ENCODE data around the gene LDLRAD2. TPM values are rescaled to one million over a fixed set of nuclear protein-coding genes. Genes with fewer than 3 reads are reported as not detected.
A peak's percentile ranks its signal among the peaks of the same experiment; 100 is the strongest.

The LDLRAD2 gene
- total RNA-seq, 1 donor, result not detected

DNA sequence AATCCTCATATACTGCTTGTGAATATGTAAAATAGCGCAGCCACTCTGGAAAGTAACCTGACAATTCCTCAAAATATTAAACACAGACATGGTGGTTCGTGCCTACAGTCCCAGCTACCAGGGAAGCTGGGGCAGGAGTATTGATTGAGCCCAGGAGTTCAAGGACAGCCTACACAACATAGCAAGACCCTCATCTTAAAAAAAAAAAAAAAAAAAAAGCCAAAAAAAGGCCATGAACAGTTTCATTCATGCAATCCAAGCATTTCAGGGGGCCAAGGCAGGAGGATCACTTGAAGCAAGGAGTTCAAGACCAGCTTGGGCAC lies 33.7 kb upstream of the LDLRAD2 start:
- Histone ChIP-seq H3K36me3 (ENCODE audit: insufficient read depth, low read length) (no peaks in the 10 kb centered on the region), H2AFZ (ENCODE audit: low read length) (no peak overlapping the region), H4K20me1 (ENCODE audit: insufficient read depth, low read length) (peaks cover 42% of the 10 kb centered on the region), H3K9me3 (ENCODE audit: low read depth, low read length) (no peaks in the 10 kb centered on the region), H3K27me3 (ENCODE audit: insufficient read depth, low read length) (no peaks in the 10 kb centered on the region), H3K4me1 (ENCODE audit: insufficient read depth, low read length) (peaks cover 9% of the 10 kb centered on the region), H3K4me2 (ENCODE audit: insufficient read depth, low read length) (no peak overlapping the region), H3K79me2 (ENCODE audit: insufficient read depth, low read length) (peaks cover 91% of the 10 kb centered on the region), H3K27ac (ENCODE audit: low read depth, low read length) (no peak overlapping the region), H3K4me3 (ENCODE audit: insufficient read depth, low read length) (no peak overlapping the region)
- no peak for DNase-seq (ENCODE audit: insufficient read length, low spot score, missing footprints)
- TF ChIP-seq CTCF (IDR thresholded peaks at IDR 0.05; ENCODE audit: extremely low read depth, low read depth, low read length), result no peak

DNA sequence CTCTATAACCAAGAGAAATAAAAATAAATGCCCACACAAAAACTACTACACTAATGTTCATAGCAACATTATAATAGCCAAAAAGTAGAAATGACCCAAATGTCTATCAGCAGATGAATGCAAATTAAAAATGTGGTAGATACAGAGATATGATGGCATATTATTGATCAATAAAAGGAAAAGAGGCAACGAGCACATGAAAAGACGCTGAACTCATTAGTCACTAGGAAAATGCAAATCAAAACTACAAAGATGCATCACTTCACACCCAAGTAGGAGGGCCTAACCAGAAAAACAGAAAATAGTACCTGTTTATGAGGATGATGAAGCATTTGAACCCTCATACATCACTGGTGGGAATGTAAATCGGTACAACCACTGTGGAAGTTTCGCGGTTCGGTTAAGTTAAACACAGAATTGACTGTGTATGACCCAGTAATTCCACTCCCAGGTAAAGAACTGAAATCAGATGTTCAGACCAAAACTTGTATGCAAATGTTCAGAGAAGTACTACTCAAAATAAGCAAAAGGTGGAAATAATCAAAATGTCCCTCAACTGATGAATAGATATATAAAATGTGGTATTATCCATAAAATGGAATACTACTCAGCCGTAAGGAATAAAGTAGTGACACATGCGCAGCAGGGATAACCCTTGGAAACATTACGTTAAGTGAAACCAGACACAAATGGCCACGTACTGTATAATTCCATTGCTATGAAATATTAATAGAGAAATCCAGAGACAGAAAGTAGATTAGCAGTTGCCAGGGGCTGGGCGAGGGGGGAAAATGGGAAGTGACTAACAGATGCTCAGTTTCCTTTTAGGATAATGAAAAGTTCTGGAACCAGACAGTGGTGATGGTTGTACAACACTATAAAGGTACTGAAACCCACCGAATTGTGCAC lies 32.2 kb upstream of the LDLRAD2 start:
- Histone ChIP-seq H2AFZ (ENCODE audit: low read length) (no peak overlapping the region), H3K4me1 (ENCODE audit: insufficient read depth, low read length) (peaks cover 19% of the 10 kb centered on the region), H3K27me3 (ENCODE audit: insufficient read depth, low read length) (no peaks in the 10 kb centered on the region), H3K27ac (ENCODE audit: low read depth, low read length) (no peak overlapping the region), H3K79me2 (ENCODE audit: insufficient read depth, low read length) (peaks cover 77% of the 10 kb centered on the region), H4K20me1 (ENCODE audit: insufficient read depth, low read length) (peaks cover 34% of the 10 kb centered on the region), H3K9me3 (ENCODE audit: low read depth, low read length) (no peaks in the 10 kb centered on the region), H3K4me3 (ENCODE audit: insufficient read depth, low read length) (no peak overlapping the region), H3K36me3 (ENCODE audit: insufficient read depth, low read length) (no peaks in the 10 kb centered on the region), H3K4me2 (ENCODE audit: insufficient read depth, low read length) (peak overlapping the region; percentile 25)
- no peak for TF ChIP-seq CTCF (IDR thresholded peaks at IDR 0.05; ENCODE audit: extremely low read depth, low read depth, low read length)
- DNase-seq (ENCODE audit: insufficient read length, low spot score, missing footprints), result no peak

DNA sequence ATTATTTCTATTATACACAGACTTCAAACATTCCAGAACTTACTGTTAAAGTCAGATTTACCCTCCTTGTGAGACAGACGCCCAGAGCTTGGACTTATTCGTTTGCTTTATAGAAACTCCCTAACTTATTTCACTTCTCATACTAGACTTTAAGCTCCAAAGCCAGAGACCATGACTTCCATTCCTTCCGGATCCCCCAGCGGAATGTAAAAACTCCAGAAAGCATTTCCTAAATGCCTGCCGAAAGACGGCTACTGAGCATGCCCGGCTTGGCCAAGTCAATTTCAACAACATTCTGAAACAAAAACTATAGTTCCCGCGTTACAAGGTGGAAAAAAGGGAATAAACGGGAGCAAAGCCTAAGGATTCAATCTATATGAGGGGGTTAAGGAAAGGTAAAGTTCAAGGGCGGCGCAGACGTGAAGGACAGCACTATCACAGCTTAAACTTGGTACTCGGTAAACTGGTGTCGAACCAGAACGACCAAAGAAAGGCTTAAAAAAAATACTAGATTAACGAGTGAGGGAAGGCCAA lies 30.2 kb upstream of the LDLRAD2 start:
- no peak for TF ChIP-seq CTCF (IDR thresholded peaks at IDR 0.05; ENCODE audit: extremely low read depth, low read depth, low read length)
- Histone ChIP-seq H4K20me1 (ENCODE audit: insufficient read depth, low read length) (peaks cover 22% of the 10 kb centered on the region), H3K27me3 (ENCODE audit: insufficient read depth, low read length) (no peaks in the 10 kb centered on the region), H3K9me3 (ENCODE audit: low read depth, low read length) (no peaks in the 10 kb centered on the region), H3K4me1 (ENCODE audit: insufficient read depth, low read length) (peaks cover 19% of the 10 kb centered on the region), H3K79me2 (ENCODE audit: insufficient read depth, low read length) (peaks cover 59% of the 10 kb centered on the region), H3K4me2 (ENCODE audit: insufficient read depth, low read length) (peak overlapping the region; percentile 96), H2AFZ (ENCODE audit: low read length) (peak overlapping the region; percentile 91), H3K36me3 (ENCODE audit: insufficient read depth, low read length) (no peaks in the 10 kb centered on the region), H3K27ac (ENCODE audit: low read depth, low read length) (peak overlapping the region; percentile 99), H3K4me3 (ENCODE audit: insufficient read depth, low read length) (peak overlapping the region; percentile 77)
- peak; percentile 78 for DNase-seq (ENCODE audit: insufficient read length, low spot score, missing footprints)

DNA sequence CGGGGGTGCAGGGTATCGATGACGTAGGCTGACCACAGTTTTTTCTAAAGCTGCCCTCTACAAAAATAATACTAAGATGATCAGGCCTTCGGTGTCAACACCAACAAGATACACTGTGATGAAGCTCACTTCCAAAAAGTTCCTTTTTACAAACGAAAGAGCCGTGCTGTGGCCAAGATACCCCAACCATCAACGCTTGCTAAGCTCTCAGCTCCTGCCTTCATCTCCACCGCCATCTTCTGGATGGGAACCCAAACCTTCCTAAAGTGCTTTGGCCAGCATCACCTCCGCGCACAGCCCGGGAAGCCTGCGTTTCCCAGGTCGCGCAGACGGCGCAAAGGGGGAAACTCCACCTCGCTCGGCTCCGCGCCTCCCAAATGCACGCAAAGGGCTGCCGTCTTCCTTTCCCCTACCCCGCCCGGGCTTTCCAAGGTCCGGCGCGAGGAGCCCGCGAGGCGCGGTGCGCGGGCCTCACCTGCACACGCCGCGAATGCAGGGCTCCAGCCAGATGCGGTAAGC lies 29.7 kb upstream of the LDLRAD2 start:
- TF ChIP-seq CTCF (IDR thresholded peaks at IDR 0.05; ENCODE audit: extremely low read depth, low read depth, low read length), result peak; percentile 48
- Histone ChIP-seq H3K4me3 (ENCODE audit: insufficient read depth, low read length) (peak overlapping the region; percentile 77), H3K79me2 (ENCODE audit: insufficient read depth, low read length) (peaks cover 53% of the 10 kb centered on the region), H3K27me3 (ENCODE audit: insufficient read depth, low read length) (no peaks in the 10 kb centered on the region), H3K9me3 (ENCODE audit: low read depth, low read length) (no peaks in the 10 kb centered on the region), H2AFZ (ENCODE audit: low read length) (peak overlapping the region; percentile 91), H3K4me1 (ENCODE audit: insufficient read depth, low read length) (peaks cover 19% of the 10 kb centered on the region), H3K36me3 (ENCODE audit: insufficient read depth, low read length) (no peaks in the 10 kb centered on the region), H3K27ac (ENCODE audit: low read depth, low read length) (peak overlapping the region; percentile 99), H3K4me2 (ENCODE audit: insufficient read depth, low read length) (peak overlapping the region; percentile 96), H4K20me1 (ENCODE audit: insufficient read depth, low read length) (peaks cover 17% of the 10 kb centered on the region)
- peak; percentile 73 for DNase-seq (ENCODE audit: insufficient read length, low spot score, missing footprints)
